HAP-1 (cell line): ENCODE results near the gene C12orf42.
A peak's percentile ranks its signal among the peaks of the same experiment; 100 is the strongest.

ENCODE experiments used
- DNase-seq, 2 experiments: peaks; one replicate each; pipeline ENCODE4 v3.0.0-alpha.2; 2016 to 2020; ENCODE audit warnings: low spot score in 2 of 2
- H3K27me3 ChIP-seq: fragments of 250-450 bp; sonication (Bioruptor Pico); 2 replicates; pipeline ENCODE4 v1.5.1; 2020; ENCODE audit warnings: low read depth, mild to moderate bottlenecking, moderate library complexity
- H3K36me3 ChIP-seq: fragments of 250-450 bp; sonication (Bioruptor Pico); replicated peaks from 2 replicates; pipeline ENCODE4 v1.5.1; 2020; ENCODE audit warnings: mild to moderate bottlenecking
- H3K4me1 ChIP-seq: fragments of 250-450 bp; sonication (Bioruptor Pico); 2 replicates; pipeline ENCODE4 v1.5.1; 2020; ENCODE audit warnings: mild to moderate bottlenecking
- H3K4me3 ChIP-seq: fragments of 250-450 bp; sonication (Bioruptor Pico); 2 replicates; pipeline ENCODE4 v1.5.1; 2020; ENCODE audit warnings: mild to moderate bottlenecking, moderate library complexity
- H3K9me3 ChIP-seq: fragments of 250-450 bp; sonication (Bioruptor Pico); 2 replicates; pipeline ENCODE4 v1.5.1; 2020; ENCODE audit warnings: mild to moderate bottlenecking, moderate library complexity
- in situ Hi-C: fragments of 300-500 bp; cut with MboI; formaldehyde crosslinking; loops from 3 replicates; pipeline ENCODE4 v1.14.3; 2020; ENCODE audit warnings: low sequenced_read_pairs, inconsistent platforms, mixed read lengths

The C12orf42 gene

GRCh38 chr12:103495469-103496456, at the start of gene C12orf42:
C12orf42 (minus strand) TSS chr12:103495968; CDS start chr12:103478426, 17,542 bp downstream.
- in situ Hi-C loops, result no loop called here
- Histone ChIP-seq H3K9me3 (no peaks in the 10 kb centered on the region), H3K4me1 (no peaks in the 10 kb centered on the region; the same call in 1 of the 2 replicates), H3K36me3 (no peaks in the 10 kb centered on the region), H3K4me3 (peak within 1 kb of the TSS; percentile 20), H3K27me3 (peaks cover 7% of the 10 kb centered on the region)
- peak in 1 of 2 experiments; percentile 58 for DNase-seq

- Histone ChIP-seq H3K27me3 (no peaks in the 10 kb centered on the region), H3K9me3 (no peaks in the 10 kb centered on the region), H3K4me1 (no peaks in the 10 kb centered on the region), H3K4me3 (no peak overlapping the region), H3K36me3 (no peaks in the 10 kb centered on the region)
- DNase-seq, result no peak
- in situ Hi-C loops, result loop anchor here (10.0 kb wide), 1 partner anchor 597 kb away; no protein-coding TSS in a partner anchor
Observed at GRCh38 chr12:103542078-103542477, 46.3 kb upstream of the C12orf42 start.

- in situ Hi-C loops, result loop anchor here (10.0 kb wide), 1 partner anchor 596 kb away; no protein-coding TSS in a partner anchor
- no peaks in the 10 kb centered on the region for H3K9me3 ChIP-seq
- H3K36me3 ChIP-seq, result no peaks in the 10 kb centered on the region
- DNase-seq, result no peak
- no peak overlapping the region for H3K4me3 ChIP-seq
- no peaks in the 10 kb centered on the region for H3K27me3 ChIP-seq
- H3K4me1 ChIP-seq, result no peaks in the 10 kb centered on the region
Observed at GRCh38 chr12:103540319-103540718, 44.6 kb upstream of the C12orf42 start.

GRCh38 chr12:103538397-103538796, 42.6 kb upstream of the C12orf42 start:
- no peak overlapping the region for H3K4me3 ChIP-seq
- DNase-seq, result no peak
- in situ Hi-C loops, result no loop called here
- no peaks in the 10 kb centered on the region for H3K9me3 ChIP-seq
- H3K4me1 ChIP-seq, result no peaks in the 10 kb centered on the region
- H3K36me3 ChIP-seq, result no peaks in the 10 kb centered on the region
- no peaks in the 10 kb centered on the region for H3K27me3 ChIP-seq

GRCh38 chr12:103530307-103531066, 34.7 kb upstream of the C12orf42 start:
- no peak overlapping the region for H3K4me3 ChIP-seq
- no peaks in the 10 kb centered on the region for H3K4me1 ChIP-seq
- no peaks in the 10 kb centered on the region for H3K36me3 ChIP-seq
- in situ Hi-C loops, result no loop called here
- no peaks in the 10 kb centered on the region for H3K9me3 ChIP-seq
- no peaks in the 10 kb centered on the region for H3K27me3 ChIP-seq
- DNase-seq, result no peak

GRCh38 chr12:103529306-103529705, 33.5 kb upstream of the C12orf42 start:
- in situ Hi-C loops, result no loop called here
- Histone ChIP-seq H3K36me3 (no peaks in the 10 kb centered on the region), H3K27me3 (no peaks in the 10 kb centered on the region), H3K4me1 (no peaks in the 10 kb centered on the region), H3K9me3 (no peaks in the 10 kb centered on the region), H3K4me3 (no peak overlapping the region)
- DNase-seq, result no peak

GRCh38 chr12:103524238-103524875, 28.6 kb upstream of the C12orf42 start:
- H3K9me3 ChIP-seq, result no peaks in the 10 kb centered on the region
- H3K36me3 ChIP-seq, result no peaks in the 10 kb centered on the region
- no peaks in the 10 kb centered on the region for H3K27me3 ChIP-seq
- H3K4me1 ChIP-seq, result no peaks in the 10 kb centered on the region
- in situ Hi-C loops, result no loop called here
- no peak for DNase-seq
- no peak overlapping the region for H3K4me3 ChIP-seq

GRCh38 chr12:103523771-103524170, 28.0 kb upstream of the C12orf42 start:
- no peak overlapping the region for H3K4me3 ChIP-seq
- no peak for DNase-seq
- in situ Hi-C loops, result no loop called here
- no peaks in the 10 kb centered on the region for H3K36me3 ChIP-seq
- no peaks in the 10 kb centered on the region for H3K9me3 ChIP-seq
- H3K4me1 ChIP-seq, result no peaks in the 10 kb centered on the region
- no peaks in the 10 kb centered on the region for H3K27me3 ChIP-seq

- Histone ChIP-seq H3K9me3 (no peaks in the 10 kb centered on the region), H3K36me3 (no peaks in the 10 kb centered on the region), H3K4me3 (no peak overlapping the region), H3K27me3 (no peaks in the 10 kb centered on the region), H3K4me1 (no peaks in the 10 kb centered on the region)
- in situ Hi-C loops, result no loop called here
- no peak for DNase-seq
Observed at GRCh38 chr12:103520686-103521215, 25.0 kb upstream of the C12orf42 start.

GRCh38 chr12:103519632-103520031, 23.9 kb upstream of the C12orf42 start:
- in situ Hi-C loops, result no loop called here

GRCh38 chr12:103518899-103519298, 23.1 kb upstream of the C12orf42 start:
- Histone ChIP-seq H3K4me3 (no peak overlapping the region), H3K36me3 (no peaks in the 10 kb centered on the region), H3K4me1 (no peaks in the 10 kb centered on the region), H3K27me3 (no peaks in the 10 kb centered on the region), H3K9me3 (no peaks in the 10 kb centered on the region)
- DNase-seq, result no peak
- in situ Hi-C loops, result no loop called here

More at GRCh38 chr12:103519632-103520031, 23.9 kb upstream of the C12orf42 start:
- DNase-seq, result no peak
- H3K9me3 ChIP-seq, result no peaks in the 10 kb centered on the region
- no peaks in the 10 kb centered on the region for H3K36me3 ChIP-seq
- H3K4me3 ChIP-seq, result no peak overlapping the region
- no peaks in the 10 kb centered on the region for H3K27me3 ChIP-seq
- H3K4me1 ChIP-seq, result no peaks in the 10 kb centered on the region

GRCh38 chr12:103517161-103517560, 21.4 kb upstream of the C12orf42 start:
- H3K36me3 ChIP-seq, result no peaks in the 10 kb centered on the region
- no peaks in the 10 kb centered on the region for H3K4me1 ChIP-seq
- no peaks in the 10 kb centered on the region for H3K27me3 ChIP-seq
- no peak overlapping the region for H3K4me3 ChIP-seq
- no peaks in the 10 kb centered on the region for H3K9me3 ChIP-seq
- DNase-seq, result no peak
- in situ Hi-C loops, result no loop called here

- Histone ChIP-seq H3K4me3 (no peak overlapping the region), H3K4me1 (no peaks in the 10 kb centered on the region), H3K27me3 (no peaks in the 10 kb centered on the region), H3K36me3 (no peaks in the 10 kb centered on the region), H3K9me3 (no peaks in the 10 kb centered on the region)
- no peak for DNase-seq
- in situ Hi-C loops, result no loop called here
Observed at GRCh38 chr12:103515341-103515740, 19.6 kb upstream of the C12orf42 start.
